ENCODE results near the gene AGPAT1. TPM values are rescaled to one million over a fixed set of nuclear protein-coding genes. Genes with fewer than 3 reads are reported as not detected.

Gene AGPAT1
- total and polyA plus RNA-seq, 10 of the 15 experiments (the other 5 are each of a cell fraction or from before 2014, with no cell fraction given): 13.9 to 39.5 (median 24.7) TPM

DNA sequence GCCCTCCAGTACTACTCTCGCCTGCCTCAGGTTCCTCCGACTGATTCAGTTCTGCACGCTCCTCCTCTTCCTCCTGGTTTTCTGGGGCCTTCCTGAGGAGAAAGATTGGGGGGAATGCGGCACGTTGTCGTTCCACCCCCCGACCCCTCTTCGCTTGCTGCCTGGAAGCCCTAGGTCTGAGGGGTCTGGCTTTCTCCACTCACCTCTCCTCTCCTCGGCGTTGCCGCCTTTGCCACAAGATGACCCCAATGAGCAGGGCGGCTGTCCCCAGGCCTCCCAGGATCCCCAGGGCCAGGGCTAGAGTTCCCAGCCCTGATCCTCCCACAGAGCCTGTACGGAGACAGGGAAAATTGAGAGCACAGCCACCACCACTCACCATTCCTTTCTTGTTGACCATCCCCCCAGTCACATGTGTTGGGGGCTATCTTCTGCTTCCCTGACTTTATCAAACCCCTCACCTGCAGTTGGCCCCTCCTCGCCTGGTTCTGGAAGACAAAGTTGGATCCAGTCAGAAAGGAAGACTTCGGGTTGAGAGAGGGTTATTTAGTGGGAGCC is 5.3 kb upstream of the AGPAT1 start (continued):
- TF ChIP-seq ZSCAN29 (IDR thresholded peaks at IDR 0.05) (no peak), RCOR1 (conservative IDR thresholded peaks at IDR 0.05; ENCODE audit: low read depth, low read length) (no peak), NR2C1 (IDR thresholded peaks at IDR 0.05) (no peak), TCF7 (IDR thresholded peaks at IDR 0.05; ENCODE audit: borderline replicate concordance) (no peak), RUNX3 (IDR thresholded peaks at IDR 0.05; ENCODE audit: low read length) (no peak), SUZ12 (IDR thresholded peaks at IDR 0.05; ENCODE audit: unreplicated experiment) (no peak)

- intact Hi-C loops (cut with micrococcal nuclease; ENCODE audit: unreplicated experiment): no loop called here
- in situ Hi-C loops (cut with MboI): no loop called here
- Histone ChIP-seq H3K79me2 (ENCODE audit: control insufficient read depth, insufficient read depth, low read length) (peaks cover 20% of the 10 kb centered on the region), H3K4me3 (peak overlapping the region; percentile 86; the same call in 1 of the 2 replicates), H4K20me1 (ENCODE audit: control insufficient read depth, insufficient read depth) (no peaks in the 10 kb centered on the region), H3K36me3 (ENCODE audit: control insufficient read depth in 2 of 2, insufficient read depth in 2 of 2, low read length in 1 of 2) (peaks cover 3 to 4% of the 10 kb centered on the region in 2 experiments; a peak in 3 of 4 replicates), H3K9me3 (replicated peaks; ENCODE audit: control insufficient read depth, insufficient read depth, low read length) (no peaks in the 10 kb centered on the region), H2AFZ (ENCODE audit: control insufficient read depth, low read depth, low read length) (no peak overlapping the region), H3K27ac (ENCODE audit: control insufficient read depth, insufficient read depth) (no peak overlapping the region), H3K27me3 (replicated peaks in 1 of 2; ENCODE audit: control insufficient read depth in 2 of 2, insufficient read depth in 2 of 2, low read length in 1 of 2) (no peaks in the 10 kb centered on the region), H3K9ac (ENCODE audit: control insufficient read depth, insufficient read depth, low read length) (peak overlapping the region; percentile 91), H3K4me2 (ENCODE audit: control insufficient read depth, insufficient read depth) (peak overlapping the region; percentile 77), H3K4me1 (ENCODE audit: control insufficient read depth, insufficient read depth, low read length) (peaks cover 6% of the 10 kb centered on the region)
- ATAC-seq (no peak), DNase-seq (ENCODE audit: low read depth, low spot score) (no peak), FAIRE-seq (peak; percentile 7)
- POLR2A ChIA-PET: interaction anchor here (0.7 to 5.7 kb wide), 4 partner anchors 10 to 74 kb away, joined by 3 to 123 read pairs (median 31); partner anchors contain the start of genes ATF6B, GPSM3 and PBX2
- SMC1A ChIA-PET (ENCODE audit: uncharacterized antibody, unreplicated experiment): interaction anchor here (1.7 to 4.2 kb wide), 2 partner anchors 9 to 12 kb away, joined by 6 to 41 read pairs; partner anchors contain the start of genes GPSM3 and PBX2
- RAD21 ChIA-PET (ENCODE audit: unreplicated experiment): interaction anchor here (1.5 to 1.9 kb wide), 3 partner anchors 11 to 16 kb away, joined by 6 to 9 read pairs (median 7); partner anchors contain the start of gene GPSM3
- CTCF ChIA-PET: interaction anchor here (0.9 to 2.2 kb wide), 3 partner anchors 11 to 51 kb away, joined by 3 to 19 read pairs (median 3); no protein-coding TSS in a partner anchor
- BruUV-seq (replicated peaks): no TSS peak
- 76% methylated on average over 10 of the region's 10 CpGs for WGBS (ENCODE audit: insufficient coverage, insufficient replicate concordance, low lambda C conversion rate, missing lambda C conversion rate)
- TF ChIP-seq SUZ12 (IDR thresholded peaks at IDR 0.05; ENCODE audit: unreplicated experiment) (no peak), POLR2A (IDR thresholded peaks at IDR 0.05; ENCODE audit: low read depth, low read length) (no peak), ZNF592 (IDR thresholded peaks at IDR 0.05) (no peak), JUND (IDR thresholded peaks at IDR 0.05; ENCODE audit: low read depth, low read length) (no peak), CREM (IDR thresholded peaks at IDR 0.05; ENCODE audit: low read depth) (no peak), YBX1 (IDR thresholded peaks at IDR 0.05) (no peak), REST (IDR thresholded peaks at IDR 0.05; ENCODE audit: low read depth, low read length) (no peak)
These were observed 4.0 kb upstream of the AGPAT1 start for GRCh38 chr6:32179766-32180405.

All from GM12878 (cell line).